GM12892 (cell line): ENCODE results near the gene C10orf95.

Experiments
- POLR2A ChIP-seq: IDR thresholded peaks from 2 replicates; pipeline ENCODE4 v1.6.1; 2011; ENCODE audit warnings: low read depth, low read length, control low read depth
- POLR2AphosphoS5 ChIP-seq: IDR thresholded peaks from 2 replicates; pipeline ENCODE4 v1.6.1; 2011; ENCODE audit warnings: low read depth, low read length, control low read depth

DNA sequence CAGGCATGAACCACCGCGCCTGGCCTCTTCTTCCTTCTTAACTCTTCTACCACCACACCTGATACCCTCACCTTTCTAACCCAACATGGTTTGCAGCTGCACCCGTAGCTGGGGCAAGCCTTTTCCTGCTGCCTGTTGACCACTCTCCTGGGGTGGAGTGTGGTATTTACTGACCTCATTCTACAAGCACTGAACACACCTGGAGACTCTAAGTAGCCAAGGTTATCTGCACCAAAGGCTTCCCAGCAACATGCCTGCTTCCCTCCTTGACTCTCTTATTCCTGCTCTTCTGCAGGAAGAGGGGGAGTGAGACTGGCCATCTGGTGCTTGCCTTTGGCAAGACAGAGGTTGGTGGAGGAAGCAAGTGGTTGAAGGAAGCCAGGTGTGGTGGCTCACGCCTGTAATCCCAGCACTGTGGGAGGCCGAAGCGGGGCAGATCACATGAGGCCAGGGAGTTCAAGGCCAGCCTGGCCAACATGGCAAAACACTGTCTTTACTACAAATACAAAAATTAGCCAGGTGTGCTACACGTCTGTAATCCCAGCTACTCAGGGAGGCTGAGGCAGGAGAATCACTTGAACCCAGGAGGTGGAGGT, 41.1 kb upstream of the C10orf95 start:
- TF ChIP-seq POLR2AphosphoS5 (no peak), POLR2A (no peak)
